G401 (cell line): ENCODE results near the gene GPBP1. TPM values are rescaled to one million over a fixed set of nuclear protein-coding genes. Genes with fewer than 3 reads are reported as not detected.
"Not testable (repeated sequence)": the region's sequence is repeated elsewhere in the genome, so short reads cannot be mapped to it uniquely, and the experiment has no call there.

Source experiments
- DNase-seq: peaks from one replicate; pipeline ENCODE4 v3.0.0-alpha.2; 2015; ENCODE audit warnings: low spot score
- in situ Hi-C: cut with HindIII; loops from 2 replicates; pipeline ENCODE4 v1.10.0; 2016; ENCODE audit warnings: low sequenced_read_pairs, mixed read lengths
- total RNA-seq: library from RNA; depleted of rRNA; stranded (reverse); fragments of >200 nt; shearing (Covaris generic); gene quantifications from 2 replicates; pipeline ENCODE4 v1.2.3, GENCODE V29; 2014

GPBP1 gene
- total RNA-seq, 1 experiment from 2014 or later: 84.3 TPM

- DNase-seq: no peak
- in situ Hi-C loops: no loop called here
These were observed 1.9 kb downstream of the GPBP1 start for GRCh38 chr5:57175551-57176309.

- in situ Hi-C loops: no loop called here
- peak; percentile 15 for DNase-seq
These were observed 2.5 kb downstream of the GPBP1 start for GRCh38 chr5:57176350-57176857.

- in situ Hi-C loops: no loop called here
- no peak for DNase-seq
These were observed 3.8 kb downstream of the GPBP1 start for GRCh38 chr5:57177479-57178156.

GRCh38 chr5:57178238-57178637 lies 4.4 kb downstream of the GPBP1 start:
- in situ Hi-C loops, DNase-seq: not testable (repeated sequence)

- no peak for DNase-seq
- in situ Hi-C loops: no loop called here
These were observed 5.7 kb downstream of the GPBP1 start for GRCh38 chr5:57179262-57180200.

GRCh38 chr5:57181154-57181553 lies 7.3 kb downstream of the GPBP1 start:
- no peak for DNase-seq
- in situ Hi-C loops: no loop called here

- in situ Hi-C loops: no loop called here
- DNase-seq: no peak
These were observed 10.5 kb downstream of the GPBP1 start for GRCh38 chr5:57184322-57184721.

- in situ Hi-C loops: no loop called here
These were observed 11.5 kb downstream of the GPBP1 start for GRCh38 chr5:57185313-57185712.

GRCh38 chr5:57186194-57186593 lies 12.3 kb downstream of the GPBP1 start:
- no peak for DNase-seq
- in situ Hi-C loops: no loop called here

More at GRCh38 chr5:57185313-57185712, 11.5 kb downstream of the GPBP1 start:
- no peak for DNase-seq

GRCh38 chr5:57187977-57188376 lies 14.1 kb downstream of the GPBP1 start:
- DNase-seq, in situ Hi-C loops: not testable (repeated sequence)

GRCh38 chr5:57189515-57189914 lies 15.7 kb downstream of the GPBP1 start:
- in situ Hi-C loops: no loop called here
- DNase-seq: no peak

GRCh38 chr5:57190593-57190992 lies 16.7 kb downstream of the GPBP1 start:
- DNase-seq: no peak
- in situ Hi-C loops: no loop called here

GRCh38 chr5:57191163-57191562 lies 17.3 kb downstream of the GPBP1 start:
- DNase-seq: no peak
- in situ Hi-C loops: no loop called here

GRCh38 chr5:57191986-57192385 lies 18.1 kb downstream of the GPBP1 start:
- in situ Hi-C loops: no loop called here
- no peak for DNase-seq

- in situ Hi-C loops, DNase-seq: not testable (repeated sequence)
These were observed 19.0 kb downstream of the GPBP1 start for GRCh38 chr5:57192832-57193231.

GRCh38 chr5:57193757-57194413 lies 20.0 kb downstream of the GPBP1 start:
- DNase-seq: no peak
- in situ Hi-C loops: no loop called here

GRCh38 chr5:57194653-57195052 lies 20.8 kb downstream of the GPBP1 start:
- in situ Hi-C loops: no loop called here
- no peak for DNase-seq

- no peak for DNase-seq
- in situ Hi-C loops: no loop called here
These were observed 21.2 kb downstream of the GPBP1 start for GRCh38 chr5:57195060-57195459.

- DNase-seq: no peak
- in situ Hi-C loops: no loop called here
These were observed 26.0 kb downstream of the GPBP1 start for GRCh38 chr5:57199866-57200265.
